GM10847 (cell line): ENCODE results near the gene PLEKHA7.

Source experiments
- POLR2A ChIP-seq: IDR thresholded peaks from 2 replicates; pipeline ENCODE4 v1.6.1; 2011; ENCODE audit not compliant: insufficient read length; ENCODE audit errors: extremely low read depth

Gene PLEKHA7

DNA sequence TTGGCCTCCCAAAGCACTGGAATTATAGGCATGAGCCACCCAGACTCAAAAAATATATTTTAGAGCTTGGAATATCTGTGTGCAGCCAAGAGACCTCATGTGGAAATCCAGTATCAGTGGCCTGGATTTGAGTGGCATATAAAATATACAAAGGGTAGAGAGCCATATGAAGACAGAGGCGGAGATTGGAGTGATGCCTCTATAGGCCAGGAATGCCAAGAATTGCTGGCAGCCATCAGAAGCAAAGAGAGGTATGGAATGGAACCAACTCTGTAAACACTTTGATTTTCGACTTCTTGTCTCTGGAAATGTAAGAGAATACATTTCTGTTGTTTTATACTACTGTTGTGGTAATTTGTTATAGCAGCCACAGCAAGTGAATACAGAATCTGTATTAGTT is 123.0 kb downstream of the PLEKHA7 start:
- no peak for TF ChIP-seq POLR2A

DNA sequence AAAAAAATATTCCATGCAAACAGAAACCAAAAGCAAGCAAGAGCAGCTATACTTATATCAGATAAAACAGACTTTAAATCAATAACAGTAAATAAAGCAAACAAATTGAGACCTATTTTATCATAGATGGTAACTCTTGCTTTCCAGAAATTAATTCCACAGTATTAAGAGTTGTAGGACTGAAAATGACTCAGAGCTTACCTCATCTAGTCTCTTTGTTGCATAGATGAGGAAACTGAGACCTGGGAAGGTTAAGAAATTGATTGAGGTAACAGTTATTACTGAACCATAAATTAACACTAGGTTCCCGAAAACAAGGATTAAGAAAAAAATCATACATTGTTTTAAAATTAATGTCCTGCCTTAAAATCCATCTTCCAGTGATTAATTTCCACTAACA is 123.8 kb downstream of the PLEKHA7 start:
- no peak for TF ChIP-seq POLR2A

DNA sequence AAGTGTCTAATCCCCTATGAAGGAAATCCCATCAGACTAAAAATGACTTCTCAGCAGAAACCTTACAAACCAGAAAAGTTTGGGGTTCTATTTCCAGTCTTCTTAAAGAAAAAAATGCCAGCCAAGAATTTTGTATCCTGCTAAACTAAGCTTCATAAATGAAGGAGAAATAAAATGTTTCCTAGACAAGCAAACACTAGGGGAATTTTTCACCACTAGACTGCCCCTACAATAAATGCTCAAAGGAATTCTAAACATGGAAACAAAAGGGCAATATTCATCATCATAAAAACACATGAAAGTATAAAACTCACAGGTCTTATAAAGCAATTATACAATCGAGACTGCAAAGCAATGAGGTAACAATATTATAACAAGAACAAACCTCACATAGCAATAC is 124.3 kb downstream of the PLEKHA7 start:
- TF ChIP-seq POLR2A = no peak

DNA sequence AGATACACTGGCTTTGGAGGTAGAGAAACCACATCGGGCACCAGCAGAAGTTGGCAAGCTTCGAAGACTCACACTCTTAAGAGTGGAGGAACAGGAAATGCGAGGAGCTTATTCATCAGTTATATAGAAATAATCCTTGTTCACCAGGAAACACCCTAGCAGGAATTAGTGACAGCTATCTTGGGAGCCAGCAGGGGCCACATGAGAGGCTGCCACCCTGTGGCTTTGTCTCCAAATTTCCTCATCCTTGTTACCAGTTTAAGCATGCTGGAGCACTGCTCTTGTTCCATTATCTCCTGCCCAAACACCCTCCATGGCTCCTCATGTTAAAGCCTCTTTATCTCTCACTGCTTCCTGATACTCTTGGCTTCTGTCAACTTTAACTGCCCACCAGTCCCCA is 131.0 kb downstream of the PLEKHA7 start:
- TF ChIP-seq POLR2A = no peak

DNA sequence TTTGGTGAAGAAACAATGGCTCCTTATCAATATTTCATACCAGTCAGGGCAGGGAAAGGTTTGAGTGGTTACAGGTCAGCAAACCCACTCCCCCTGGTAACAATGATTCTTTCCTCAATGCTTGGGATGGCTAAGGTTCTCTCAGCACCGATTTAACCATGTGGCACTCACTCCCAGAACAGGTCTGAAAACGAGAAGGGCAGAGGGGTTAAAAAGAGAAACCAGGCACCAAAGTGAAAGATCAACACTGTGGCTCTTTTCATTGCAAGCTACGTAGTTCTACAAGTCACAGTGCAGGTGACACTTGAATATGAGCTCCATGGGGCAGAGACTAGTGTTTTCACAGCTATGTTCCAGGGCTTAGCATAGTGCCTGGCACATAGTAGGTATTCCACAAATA is 132.4 kb downstream of the PLEKHA7 start:
- no peak for TF ChIP-seq POLR2A

DNA sequence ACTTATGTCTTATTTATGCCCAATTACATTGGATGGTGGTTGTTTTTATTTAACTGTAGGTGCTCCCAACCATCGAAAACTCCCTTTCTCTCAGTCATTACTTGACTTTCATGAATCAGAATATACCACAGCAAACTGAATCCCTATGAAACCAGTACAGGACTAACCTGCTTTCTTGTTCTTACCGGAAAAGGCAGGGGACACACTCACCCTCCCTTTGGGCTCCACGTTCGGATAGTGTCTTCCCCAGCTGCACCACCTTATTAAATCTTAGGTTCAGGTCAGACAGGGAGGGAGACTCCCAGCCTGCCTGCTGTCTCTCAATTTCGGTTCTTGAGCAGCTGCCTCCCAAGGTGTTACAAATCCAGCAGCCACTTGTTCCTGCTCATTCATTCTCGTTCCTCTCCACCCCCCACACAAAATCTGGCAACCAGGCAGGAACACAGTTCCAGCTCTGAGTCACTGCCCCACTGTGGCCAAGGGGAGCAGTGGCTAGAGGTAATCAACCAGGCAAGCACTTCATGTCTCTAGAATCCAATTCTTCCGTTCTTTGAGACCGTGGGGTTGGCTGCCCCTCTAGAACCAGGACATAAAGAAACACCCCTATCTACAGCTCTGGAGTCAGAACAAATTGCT is 133.0 kb downstream of the PLEKHA7 start:
- no peak for TF ChIP-seq POLR2A

DNA sequence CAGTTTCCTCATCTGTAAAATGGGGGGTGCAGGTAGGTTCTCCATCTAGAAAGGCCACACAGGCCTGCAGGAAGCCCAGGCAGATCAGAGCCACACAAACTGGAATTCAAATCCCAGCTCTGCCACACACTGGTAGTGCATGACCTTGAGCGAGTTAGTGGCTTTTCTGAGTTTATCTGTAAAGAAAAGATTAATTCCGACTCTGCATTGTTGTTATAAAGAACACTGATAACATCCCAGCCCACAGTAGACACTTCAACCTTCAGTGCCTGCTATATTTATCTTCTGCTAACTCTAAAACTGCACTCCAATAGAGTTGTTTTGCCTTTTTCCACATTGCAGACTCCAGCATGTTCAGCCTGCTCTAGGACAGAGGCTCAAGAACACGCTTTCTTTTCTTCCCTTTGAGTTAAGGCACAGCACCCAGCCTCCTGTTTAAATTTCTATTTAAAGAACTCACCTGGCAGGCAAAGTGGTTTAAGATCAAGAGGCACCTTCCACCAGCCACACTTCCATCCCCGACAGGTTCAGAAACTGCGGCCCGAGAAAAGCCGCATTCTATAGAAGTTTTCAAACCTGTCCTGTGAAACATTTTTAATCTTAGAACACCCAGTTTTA is 133.9 kb downstream of the PLEKHA7 start:
- TF ChIP-seq POLR2A = no peak

DNA sequence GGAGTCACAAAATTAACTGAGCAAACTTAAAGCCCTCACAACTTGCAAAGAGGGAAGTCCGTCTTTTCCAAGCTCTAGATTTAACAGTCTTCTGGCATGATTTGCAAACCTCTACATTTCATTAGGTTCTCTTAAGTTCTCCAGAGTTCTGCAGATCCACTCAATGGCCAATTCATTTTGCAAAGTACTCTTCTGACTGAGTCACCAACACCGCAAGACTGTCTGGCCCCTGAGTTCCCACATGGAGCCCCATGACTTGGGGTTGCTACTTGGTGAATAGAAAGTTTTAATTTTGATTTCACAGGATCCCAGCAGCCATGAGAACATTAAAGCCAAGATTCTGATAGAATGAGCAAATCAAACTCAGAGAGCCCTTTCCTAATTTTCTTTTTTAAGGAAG is 134.5 kb downstream of the PLEKHA7 start:
- TF ChIP-seq POLR2A = no peak

DNA sequence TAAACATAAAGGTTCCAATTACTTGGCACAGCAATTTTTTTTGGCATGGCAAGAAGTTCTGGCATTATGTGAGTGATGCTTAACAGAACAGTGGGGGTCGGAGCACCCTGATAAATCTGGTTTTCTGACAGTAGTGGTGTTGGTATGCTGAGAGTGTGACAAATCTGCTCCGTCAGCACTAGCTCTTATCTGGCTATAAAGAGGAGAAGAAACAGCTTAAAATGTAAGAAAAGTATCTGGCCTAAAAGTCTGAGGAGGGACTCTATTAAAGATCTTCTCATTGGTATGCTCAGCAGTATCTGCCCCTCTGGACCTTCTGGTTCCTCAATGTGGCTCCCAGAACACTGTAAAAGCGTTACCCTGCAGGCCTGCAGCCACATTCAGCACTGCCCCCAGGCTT is 137.4 kb downstream of the PLEKHA7 start:
- TF ChIP-seq POLR2A = no peak

DNA sequence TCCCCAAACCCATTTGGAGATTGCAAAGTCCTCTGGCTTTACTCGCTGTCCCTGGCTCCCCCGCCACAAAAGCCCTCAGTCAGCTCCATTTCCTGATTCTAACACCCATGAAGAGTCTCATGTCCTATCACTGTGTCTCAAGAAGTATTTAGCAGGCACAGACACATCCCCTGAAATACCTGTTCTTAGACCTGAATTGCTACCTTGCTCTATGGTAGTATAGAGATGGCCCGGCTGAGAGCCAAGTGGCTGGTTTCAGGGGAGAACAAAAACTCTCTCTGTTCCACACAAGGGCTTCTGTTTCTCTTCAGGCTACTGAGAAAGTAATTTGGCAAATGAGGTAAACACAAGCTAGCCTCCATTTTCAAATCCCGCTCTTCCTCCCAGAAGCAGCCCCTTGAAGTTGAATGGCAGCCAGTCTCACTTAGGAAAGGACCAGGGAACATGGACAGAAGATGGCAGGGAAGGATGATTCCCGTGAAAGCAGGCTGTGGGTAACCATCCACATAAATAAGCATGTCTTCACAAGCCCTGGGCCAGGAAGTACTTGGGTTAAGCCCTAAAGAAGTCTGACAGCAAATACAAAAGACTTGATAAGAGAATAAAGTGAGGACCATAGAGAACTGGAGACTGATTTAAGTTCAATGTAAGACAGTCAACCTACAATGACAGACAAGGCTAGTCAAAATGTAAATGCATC is 138.0 kb downstream of the PLEKHA7 start:
- TF ChIP-seq POLR2A = no peak

DNA sequence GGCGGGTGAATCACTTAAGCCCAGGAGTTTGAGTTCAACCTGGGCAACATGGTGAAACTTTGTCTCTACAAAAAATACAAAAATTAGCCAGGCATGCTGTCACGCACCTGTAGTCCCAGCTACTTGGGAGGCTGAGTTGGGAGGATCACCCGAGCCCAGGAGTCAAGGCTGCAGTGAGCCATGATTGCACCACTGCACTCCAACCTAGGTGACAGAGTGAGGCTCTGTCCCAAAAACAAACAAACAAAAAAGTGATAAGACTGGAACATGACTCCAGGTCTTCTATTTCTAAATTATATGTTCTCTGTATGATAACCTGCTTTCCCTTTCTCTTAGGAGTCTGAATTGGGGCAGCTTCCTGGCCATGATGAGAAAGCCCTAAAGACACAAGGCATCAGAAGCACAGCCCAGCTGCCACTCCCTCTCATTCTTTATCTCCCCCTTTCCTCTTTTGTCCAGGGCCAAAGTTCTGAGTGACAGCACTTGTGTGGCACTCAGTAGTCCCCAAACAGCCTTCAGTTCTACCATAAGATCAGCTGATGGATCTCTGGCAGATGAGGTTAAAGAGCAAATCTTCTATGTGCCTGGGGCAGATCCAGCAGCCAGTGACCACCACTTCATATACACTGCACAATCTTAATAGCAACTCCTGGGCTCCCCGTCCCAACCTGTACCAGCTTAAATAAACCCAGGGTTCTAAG is 139.8 kb downstream of the PLEKHA7 start:
- no peak for TF ChIP-seq POLR2A

DNA sequence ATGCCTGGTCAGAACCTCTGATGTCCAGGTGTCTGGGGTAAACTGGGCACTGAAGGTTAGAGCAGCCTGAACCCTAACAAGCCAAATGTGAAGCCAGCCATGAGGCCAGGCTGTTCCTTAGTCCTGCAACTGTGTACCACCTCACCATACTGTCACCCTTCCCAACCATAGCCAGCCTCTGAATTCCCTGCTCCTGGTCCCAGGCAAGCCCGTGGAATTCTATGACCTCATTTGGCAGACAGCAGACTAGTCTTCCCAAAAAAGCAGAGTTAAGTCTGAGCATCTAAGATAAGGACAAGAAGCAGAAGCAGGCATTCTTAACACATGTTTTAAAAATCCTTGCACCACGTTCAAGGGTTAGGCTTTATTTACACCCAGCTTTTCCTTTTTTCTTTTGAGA is 140.9 kb downstream of the PLEKHA7 start:
- TF ChIP-seq POLR2A = no peak

DNA sequence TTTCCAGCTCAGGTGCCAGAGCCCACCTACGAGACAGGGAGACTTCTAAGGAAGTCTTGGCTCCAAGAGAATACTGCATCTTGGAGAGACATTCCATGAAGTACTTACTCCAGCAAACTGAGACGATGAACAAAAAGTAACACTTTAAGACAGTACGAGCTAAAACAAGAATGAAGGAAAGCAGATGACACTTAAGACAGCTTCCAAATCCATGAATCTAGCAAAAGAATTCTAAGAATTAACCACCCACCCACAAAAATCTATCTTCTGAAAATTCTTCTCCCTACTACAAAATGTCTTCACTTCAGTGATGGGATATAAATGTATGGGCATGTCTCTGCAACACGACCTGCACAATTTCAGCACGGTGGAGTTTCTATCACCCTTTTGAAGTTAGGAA is 142.8 kb downstream of the PLEKHA7 start:
- TF ChIP-seq POLR2A = no peak

DNA sequence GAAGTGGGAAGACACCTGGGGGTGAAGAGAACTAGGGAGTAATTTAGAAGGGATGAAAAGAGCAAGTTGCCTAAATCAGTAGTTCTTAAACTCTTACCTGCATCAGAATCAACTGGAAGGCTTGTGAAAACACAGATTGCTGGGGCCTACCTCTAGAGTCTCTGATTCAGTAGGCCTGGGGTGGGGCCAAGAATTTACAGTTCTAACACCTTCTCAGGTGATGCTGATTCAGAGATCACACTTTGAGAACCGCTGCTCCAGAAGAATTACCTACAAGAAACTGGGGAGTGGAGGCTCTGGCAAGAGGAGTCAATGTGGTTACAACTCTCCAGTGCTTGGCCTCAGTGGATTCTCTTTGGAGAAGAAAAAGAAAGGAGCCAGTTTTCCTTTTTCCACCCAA is 147.1 kb downstream of the PLEKHA7 start:
- TF ChIP-seq POLR2A = no peak

DNA sequence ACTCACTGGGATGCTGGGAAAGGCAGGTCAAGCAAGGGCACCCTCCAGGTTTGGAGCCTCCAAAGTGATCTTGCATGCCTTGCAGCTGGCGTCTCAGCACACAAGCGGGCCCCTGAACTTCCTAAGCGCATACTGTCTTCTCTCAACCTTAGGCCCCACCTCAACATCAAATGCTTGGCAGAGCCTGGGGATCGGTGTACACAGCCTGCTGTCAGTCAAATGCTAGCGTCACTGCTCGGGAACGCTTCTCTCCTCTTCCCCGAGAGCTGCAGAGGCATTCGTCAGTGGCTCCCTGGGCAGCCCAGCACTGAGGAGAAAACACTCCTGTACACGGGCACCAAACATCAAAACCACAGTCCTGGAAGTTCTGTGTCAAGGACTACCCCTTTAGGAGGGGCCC is 150.8 kb downstream of the PLEKHA7 start:
- TF ChIP-seq POLR2A = no peak

DNA sequence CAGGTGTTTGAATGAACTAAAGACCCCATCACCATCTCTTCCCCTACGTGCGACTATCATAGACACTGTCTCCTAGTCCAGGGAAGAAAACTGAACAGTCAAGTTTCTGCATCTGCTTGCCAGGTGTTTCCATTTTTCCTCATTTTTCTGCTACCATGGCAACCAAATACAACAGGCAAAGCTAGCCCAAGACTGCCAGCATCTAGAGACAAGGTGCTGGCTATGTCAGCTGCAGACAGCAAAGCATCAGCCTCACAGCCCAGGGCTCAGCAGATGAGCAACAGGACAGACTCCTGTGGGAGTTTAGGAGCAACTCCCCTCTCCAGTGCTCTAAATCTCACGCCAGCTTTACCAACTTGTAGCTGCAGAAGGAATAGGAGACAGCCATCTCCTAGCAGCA is 151.5 kb downstream of the PLEKHA7 start:
- TF ChIP-seq POLR2A = no peak

DNA sequence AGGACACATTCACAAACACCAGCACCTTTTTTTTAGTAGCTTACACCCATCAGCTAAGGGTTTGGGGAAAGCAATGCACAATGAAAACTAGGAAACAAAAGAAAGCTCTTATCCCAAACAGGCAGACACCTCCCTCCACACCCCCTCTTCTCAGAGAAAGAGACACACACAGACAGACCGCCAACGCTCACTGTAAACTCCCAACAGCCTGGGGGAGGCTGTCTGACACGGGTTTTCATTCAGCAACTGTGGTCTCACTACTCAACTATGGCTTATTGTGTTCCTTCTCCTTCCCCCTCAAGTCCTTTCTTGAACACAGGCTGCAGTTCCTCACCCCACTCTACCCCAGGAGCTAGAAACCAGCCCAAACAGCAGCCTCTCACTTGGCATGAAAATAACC is 152.4 kb downstream of the PLEKHA7 start:
- no peak for TF ChIP-seq POLR2A

DNA sequence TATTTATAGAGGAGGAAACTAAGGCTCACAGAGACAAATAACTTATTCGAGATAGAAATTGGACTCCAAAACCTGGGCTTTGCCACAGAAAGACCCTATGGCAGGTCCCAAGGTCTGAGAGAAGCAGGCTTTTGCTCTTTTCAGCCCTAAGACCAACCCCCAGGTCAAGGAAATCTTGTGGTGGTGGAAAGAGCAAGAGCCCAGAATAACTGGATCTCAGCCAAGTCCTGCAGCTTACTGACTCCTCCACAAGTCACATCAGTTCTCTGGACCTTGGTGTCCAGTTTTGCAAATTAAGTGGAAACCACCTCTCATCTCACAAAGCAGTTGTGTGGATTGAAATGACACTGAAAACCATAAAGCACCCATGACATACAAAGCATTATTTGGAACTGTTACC is 153.6 kb downstream of the PLEKHA7 start:
- TF ChIP-seq POLR2A = no peak
